Ramos (cell line): ENCODE data around the gene INPP5A.

Source experiments
- in situ Hi-C: fragments of 300-500 bp; cut with MboI; formaldehyde crosslinking; loops from one replicate; pipeline ENCODE4 v1.14.3; 2022; ENCODE audit warnings: low sequenced_read_pairs; ENCODE audit not compliant: unreplicated experiment

The INPP5A gene

DNA sequence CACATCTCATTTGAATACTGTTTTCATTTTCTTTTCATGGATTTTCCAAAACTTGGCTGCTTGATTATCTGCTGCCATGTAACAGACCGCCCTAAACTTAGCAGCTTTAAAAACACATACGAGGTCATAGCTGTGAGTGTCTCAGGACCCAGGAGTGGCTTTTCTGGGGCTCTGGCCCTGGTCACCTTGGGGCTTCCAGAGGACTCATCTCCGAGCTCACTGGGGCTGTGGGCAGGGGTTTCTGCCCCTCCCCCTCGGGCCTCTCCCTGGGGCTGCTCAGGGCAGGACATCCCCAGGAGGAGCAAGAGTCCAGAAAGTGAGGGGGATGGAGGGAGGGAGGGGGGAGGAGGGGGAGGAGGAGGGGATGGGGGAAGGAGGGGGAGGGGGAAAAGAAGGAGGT, 171.3 kb downstream of the INPP5A start:
- in situ Hi-C loops, result no loop called here

DNA sequence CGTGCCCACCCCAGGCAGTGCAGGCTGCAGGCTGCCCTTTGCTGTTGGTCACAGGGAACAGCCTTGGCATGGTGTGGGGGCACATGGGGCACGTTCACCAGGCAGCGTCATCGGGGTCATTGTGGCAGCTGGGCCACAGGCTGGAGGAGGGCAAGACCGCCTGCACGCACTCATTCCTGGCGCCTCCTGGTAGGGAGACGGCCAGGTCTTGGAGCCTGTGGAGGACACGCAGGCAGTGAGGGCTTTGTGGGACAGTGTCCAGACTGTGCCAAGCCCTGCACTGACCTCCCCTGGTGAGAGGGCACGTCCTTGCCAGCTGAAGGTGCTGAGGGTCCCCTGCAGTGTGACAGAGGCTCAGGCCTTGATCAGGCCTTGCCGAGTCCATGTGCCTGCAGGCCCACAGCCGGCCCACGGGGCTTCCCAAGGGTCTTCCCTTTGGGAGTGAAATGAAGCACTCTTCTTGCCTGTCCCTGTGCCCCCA, 171.9 kb downstream of the INPP5A start:
- in situ Hi-C loops, result no loop called here

DNA sequence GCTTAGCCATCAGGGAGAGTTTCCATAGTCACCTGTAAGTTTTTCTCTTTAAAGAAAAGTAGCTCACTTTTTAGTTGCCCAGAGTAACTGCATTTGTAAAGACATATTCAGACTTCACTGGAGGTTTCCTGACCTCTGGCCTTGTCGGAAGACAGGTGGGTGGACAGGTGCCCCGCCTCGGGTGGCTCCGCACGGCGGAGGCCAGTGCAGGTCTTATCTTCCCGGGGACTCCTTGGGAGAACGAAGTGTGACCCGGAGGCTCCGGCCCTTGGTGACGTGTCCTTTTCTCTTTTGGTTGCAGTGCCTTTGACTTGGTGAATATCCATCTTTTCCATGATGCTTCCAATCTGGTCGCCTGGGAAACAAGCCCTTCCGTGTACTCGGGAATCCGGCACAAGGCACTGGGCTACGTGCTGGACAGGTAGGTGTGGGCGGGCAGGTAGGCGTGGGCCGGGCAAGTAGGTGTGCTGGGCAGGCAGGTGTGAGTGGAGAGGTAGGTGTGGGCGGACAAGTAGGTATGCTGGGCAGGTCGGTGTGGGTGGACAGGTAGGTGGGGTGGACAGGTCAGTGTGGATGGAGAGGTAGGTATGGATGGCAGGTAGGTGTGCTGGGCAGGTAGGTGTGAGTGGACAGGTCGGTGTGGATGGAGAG, 172.6 kb downstream of the INPP5A start:
- in situ Hi-C loops, result no loop called here

DNA sequence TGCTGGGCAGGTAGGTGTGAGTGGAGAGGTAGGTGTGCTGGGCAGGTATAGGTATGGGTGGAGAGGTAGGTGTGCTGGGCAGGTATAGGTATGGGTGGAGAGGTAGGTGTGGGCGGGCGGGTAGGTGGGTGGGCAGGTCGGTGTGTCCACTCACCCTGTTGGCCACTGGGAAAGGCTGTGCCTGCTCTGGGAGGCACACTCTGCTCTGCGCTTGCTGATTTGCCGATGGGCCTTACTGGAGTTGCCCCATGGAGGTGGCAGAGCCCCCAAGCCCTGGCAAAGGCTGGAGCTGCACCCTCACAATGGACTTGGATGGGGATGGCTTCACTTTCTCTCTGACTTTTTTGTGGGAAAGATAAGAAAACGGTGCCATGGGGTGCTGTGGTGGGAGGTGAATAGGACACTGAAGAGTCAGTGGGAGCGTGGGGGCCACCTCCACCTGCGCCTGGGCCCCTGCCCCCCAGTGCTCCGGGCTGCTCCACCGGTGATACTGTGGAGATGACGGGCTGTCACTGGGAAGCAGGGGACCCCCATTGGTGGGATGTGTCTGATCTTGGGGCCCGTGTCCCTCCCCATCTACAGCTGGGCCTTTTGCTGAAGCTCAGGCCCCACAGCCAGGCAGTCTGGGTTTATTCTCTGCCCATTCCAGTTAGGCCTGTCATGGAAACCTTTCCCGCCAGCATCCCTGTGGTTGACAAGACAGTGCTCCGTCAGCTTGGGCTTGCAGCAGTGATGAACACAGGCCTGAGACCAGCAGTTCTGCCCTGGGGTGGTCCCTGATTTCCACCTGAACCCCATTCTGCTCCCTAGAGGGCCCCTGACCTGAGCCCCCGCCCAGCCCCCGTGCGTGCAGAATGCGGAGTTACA, 173.4 kb downstream of the INPP5A start:
- in situ Hi-C loops, result no loop called here

DNA sequence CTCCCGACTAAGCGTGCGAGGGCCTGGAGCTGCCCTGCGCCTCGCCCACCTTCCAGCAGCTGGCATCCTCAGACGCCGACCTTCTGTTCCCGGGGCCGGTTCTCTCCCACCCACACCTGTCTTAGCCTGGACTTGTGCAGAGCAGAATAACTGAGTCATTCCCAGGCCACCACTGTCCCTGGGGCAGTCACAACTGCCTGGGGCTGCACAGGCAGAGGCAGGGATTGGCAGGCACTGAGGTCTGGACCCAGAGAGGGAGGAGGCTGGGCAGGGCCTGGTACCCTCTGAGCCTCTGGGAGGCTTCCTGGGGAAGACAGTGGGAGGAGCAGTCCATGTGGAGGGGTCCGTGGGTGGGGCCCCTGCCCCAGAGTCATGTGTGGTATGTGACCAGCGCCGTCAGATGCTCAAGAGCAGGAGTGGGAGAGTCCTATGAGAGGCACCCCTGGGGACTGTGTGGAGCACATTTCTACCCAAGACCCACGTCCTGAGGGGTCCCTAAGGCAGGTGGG, 174.1 kb downstream of the INPP5A start:
- in situ Hi-C loops, result no loop called here

DNA sequence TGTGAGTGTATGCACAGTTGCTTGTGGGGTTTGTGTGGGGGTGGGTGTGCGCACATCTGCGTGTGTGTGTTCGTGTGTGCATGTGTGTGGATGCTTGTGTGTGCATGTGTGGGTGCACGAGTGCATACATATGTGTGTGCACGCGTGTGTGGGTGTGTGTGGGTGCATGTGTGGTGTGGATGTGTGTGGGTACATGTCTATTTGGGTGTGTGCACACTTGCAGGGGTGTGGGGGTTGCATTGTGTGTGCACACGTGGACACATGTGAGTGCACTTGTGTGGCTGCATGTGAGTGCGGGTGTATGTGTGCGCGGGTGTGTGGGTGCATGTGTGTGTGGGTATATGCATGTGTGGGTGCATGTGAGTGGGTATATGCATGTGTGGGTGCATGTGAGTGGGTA, 174.7 kb downstream of the INPP5A start:
- in situ Hi-C loops, result no loop called here

DNA sequence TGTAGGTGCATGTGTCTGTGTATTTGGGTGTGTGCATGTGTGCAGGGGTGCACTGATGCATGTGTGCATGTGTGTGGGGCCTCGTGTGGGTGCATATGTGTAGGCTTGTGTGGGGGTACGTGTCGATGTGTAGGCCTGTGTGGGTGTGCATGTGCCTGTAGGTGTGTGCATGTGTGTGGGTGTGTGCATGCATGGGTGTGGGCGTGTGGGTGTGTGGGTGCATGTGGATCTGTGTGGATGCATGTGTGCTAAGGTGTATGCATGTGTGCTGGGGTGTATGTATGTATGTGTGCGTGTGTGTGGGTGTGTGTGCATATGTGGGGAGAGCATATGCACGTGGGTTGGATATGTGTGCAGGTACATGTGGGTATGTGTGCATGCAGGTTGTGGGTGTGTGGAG, 175.2 kb downstream of the INPP5A start:
- in situ Hi-C loops, result no loop called here

DNA sequence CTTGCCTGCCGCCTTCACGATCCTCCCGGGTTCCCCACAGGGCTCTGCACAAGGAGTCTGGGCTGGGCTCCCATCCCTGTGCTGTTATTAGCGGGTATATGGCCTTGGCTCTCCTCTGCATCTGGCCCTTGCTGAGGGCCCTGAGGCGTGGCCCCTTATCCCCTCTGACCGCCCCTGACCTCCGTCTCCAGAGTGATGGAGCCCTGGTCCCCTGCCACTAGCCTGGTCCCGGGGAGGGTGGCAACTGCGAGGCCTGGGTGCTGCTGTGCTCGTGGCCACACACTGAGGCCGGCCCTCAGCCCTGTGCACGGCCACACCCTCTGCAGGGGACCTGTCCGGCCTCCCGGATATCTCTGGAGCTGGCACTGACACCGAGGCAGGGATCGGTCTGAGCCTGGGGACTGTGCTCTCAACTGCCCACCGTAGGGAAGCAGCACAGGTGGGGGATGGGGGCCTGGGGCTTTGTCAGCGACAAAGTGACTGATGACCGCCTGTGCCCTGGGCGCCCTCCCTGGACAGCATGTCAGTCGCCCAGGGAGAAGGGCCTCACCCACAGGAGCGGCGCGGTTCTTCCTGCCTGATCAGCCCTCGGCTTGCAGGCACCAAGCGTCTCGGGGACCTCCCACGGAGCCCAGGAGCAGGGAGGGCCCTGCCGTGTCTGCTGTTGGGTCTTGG, 176.0 kb downstream of the INPP5A start:
- in situ Hi-C loops, result no loop called here

DNA sequence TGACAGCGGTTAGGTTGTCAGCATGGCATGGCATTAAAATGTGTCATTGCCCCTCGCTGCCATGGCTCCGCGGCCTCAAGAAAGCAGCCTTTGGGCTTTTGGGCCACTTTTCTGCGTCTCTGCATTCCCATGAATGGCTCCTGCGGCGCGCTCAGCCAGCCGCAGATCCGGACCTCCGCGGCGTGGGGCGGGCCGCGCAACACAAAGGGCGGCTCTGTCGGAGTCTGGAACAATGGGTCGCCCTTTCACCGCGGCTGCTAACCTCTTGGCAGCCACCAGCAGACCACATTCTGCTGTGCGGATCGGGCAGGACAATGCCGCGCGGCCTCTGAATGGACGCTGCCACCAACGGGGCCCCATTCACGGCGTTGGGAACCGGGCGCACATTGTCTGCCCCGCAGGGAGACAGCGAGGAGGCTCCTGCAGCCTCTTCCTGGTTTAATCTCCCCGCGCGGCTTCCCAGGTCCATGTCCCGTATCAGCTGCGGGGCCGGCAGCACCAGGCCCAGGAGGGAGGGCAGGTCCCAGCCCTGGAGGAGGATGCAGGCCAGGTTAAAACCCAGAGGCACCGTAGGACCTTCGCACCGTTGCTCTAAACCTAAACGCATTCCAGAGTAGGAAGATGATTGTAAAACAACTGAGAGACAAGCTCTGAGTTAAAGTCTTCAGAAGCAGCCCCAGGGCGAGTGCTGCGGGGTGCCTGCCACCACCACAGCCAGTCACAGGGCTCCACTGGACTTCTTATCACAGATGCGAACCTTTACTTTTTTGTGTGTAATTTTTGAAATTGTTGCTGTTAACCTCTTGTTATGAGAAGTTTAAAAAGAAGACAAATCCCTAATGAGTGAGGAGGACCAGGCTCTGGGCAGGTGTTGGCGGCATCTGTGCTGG, 176.8 kb downstream of the INPP5A start:
- in situ Hi-C loops, result no loop called here

DNA sequence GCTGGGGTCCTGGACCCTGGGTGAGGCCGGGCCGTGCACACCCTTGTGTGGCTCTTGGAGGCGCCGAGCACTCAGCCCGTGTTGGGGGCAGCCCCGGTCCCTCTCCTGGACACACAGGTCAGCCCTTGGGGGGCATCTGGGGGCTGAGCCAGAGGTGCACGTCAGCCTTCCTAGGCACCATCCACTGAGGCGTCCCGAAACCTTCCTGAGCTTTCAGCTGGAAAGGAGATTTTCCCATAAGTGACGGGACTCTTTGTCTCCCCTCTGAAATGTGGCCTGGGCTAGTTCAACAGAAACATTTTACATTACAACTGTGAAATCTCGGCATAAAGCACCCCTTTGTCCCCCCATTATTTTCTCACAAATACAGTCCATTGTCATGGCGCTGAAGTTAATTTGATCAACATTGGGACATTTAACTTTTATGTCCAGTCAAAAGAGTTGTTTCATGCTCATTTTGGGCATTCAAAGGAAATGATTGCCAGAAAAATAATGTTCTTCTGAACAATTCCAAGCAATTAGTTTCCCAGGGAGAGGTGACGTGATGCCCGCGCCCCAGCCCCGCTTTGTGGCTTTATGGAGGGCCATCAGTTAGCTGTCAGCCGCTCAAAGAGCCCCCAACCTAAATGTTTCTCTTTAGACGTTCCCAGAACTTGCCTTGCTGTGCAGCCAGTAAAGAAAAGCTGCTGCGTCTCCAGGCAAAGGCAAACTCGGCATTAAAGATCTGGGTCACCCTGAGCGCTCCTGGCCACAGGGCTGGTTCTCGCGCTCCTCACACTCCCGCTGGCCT, 177.6 kb downstream of the INPP5A start:
- in situ Hi-C loops, result no loop called here

DNA sequence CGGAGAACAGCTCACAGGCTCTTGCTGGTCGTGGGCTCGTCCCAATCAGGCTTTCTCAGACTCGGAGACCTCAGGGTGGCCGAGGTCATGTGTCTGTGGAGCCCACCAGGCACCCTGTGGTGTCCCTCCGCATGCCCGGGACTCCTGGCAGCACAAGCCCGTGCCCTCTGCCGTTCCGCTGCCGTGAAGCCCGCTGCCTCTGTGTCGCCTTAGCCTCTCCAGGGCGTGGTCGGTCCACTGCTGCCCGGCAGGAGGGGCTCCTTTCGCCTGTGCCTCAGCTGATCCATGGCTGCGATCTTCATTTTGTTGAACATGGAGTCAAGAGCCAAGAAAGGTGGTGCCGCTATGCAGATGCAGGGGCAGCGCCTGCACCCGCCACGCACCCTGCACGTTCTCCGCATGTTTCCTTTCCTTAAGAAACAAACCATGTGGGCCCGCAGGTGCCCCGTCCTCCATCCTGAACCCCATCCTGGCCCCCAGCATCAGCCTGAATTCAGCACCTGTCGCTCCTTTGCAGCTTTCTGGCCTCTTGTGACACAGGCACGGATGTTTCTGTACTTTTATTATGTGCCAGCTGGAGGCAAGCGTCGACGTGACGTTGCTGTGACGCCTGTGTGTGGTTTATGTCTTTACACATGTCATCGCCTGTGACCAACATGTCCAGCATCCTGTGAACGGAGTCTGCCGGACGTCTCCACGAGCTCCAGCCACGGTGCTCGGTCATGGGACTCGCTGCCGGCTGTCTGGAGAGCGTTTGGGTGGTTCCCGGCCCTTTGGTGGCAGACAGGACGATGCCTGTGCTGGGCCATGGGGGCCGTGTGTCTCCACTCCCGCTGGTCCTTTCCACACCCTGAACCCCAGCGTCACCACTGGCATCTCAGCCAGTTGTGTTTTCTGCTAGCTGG, 178.4 kb downstream of the INPP5A start:
- in situ Hi-C loops, result no loop called here

DNA sequence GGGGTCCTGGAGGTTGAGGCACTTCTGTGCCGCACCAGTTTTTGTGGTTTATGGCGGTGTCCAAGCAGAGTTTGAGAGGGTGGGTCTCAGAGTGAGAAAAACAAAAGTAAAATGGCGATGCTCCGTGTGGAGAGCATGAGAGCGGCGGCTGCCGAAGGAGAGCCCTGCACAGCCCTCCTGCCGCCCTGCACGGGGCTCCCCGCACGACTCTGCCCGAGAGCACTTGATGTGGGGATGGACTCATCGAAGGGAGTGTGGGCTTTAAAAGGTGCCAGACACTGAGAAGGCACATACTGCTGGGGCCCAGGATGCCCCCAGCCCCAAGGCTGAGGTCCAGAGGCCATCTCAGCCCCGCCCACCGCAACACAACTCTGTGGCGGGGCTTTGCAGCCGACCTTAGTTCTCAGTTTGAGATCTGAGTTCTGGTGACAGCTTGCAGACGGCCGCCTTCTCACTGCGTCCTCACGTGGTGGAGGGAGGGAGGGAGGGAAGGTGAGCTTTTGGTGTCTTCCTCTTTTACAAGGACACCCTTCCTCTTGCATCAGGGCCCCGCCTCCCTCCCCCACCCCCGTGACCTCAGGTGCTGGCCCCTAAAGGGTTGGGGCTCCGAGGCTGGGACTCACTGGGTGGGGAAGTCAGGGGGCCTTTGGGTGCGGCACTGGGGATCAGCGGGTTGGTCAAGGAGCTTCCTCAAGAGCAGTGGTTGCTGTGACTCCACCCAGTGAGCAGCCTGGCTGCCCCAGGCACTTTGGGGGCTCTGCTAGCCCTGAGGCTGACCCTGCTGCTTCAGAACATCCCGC, 179.3 kb downstream of the INPP5A start:
- in situ Hi-C loops, result no loop called here

DNA sequence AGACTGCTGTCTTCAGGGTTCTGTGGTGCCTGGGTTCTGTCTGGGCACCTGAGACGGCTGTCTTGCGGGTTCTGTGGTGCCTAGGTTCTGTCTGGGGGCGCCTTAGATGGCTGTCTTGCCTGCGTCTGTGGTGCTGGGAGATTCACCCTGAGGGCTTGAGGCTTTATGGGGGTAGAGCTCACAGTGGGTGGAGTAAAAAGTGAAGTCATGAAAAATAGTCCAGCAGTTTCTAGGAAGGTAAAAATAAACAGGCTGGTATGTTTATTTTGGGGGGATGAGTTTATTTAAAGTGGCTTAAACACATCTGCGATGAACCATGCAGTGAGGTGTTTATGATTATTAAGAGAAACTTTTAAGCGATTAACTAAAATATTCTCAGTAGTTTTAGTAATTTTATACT, 184.1 kb downstream of the INPP5A start:
- in situ Hi-C loops, result no loop called here

DNA sequence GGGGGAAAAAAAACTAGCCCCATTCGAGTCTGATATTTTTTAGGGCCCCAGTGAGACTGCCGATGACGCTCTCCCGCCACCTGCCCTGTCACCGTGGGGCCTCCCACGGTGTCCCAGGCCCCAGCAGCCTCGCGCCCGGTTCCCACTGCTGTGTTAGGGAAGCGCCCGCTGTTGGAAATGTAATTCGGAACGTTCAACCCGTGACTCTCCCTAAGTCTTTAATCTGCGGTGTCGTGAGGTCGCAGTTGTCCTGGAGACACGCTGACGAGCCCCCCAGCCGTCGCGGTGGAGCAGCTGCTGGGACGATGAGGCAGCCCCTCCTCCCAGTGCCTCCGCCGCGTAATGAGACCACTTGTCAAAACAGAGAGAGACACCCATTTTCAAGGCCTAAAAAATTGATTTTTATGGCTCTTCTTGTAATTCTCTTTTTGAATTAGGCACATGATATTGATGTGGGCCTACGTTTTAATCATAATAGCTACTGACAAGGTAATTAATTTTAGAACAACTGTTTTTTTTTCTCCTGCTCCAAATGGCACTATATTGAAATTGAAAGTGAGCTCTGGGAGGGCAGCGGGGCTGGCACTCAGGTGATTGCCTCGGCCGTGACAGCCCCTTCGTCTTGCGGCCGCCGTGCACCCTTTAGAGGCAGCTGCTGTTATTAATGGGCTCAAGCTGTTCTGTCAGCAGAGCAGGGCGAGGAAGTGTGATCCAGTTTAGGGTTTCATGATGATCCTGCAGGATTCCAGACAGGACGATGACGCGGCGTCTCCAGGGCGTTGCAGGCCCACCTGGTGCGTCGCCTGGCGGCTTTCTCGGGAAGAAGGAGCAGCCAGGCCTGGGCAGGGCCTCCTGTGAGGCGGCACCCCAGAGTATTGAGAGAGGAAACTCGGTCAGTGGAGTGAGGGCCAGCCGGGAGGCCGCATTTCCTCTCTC, 185.1 kb downstream of the INPP5A start:
- in situ Hi-C loops, result no loop called here

DNA sequence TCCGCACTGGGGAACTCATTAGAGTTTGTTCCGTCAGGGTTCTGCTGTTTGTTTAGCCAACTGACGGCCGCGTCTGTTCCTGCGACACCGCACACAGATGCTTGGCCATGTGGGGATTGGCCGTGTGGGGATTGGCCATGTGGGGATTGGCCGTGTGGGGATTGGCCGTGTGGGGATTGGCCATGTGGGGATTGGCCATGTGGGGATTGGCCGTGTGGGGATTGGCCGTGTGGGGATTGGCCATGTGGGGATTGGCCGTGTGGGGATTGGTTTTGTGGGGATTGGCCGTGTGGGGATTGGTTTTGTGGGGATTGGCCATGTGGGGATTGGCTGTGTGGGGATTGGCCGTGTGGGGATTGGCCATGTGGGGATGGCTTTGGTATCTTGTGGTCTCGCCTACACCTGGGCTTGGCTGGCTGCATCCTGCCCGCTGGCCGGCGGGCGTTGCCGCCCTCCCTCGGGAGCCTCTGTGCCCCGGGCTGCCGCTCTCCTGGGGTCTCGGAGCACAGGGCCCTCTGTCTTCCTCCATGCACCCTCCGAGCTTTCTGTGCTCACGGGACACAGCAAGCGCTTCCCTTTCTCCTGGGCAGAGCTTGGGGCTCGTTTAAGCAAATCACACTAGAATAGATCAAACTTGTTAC, 185.9 kb downstream of the INPP5A start:
- in situ Hi-C loops, result no loop called here

DNA sequence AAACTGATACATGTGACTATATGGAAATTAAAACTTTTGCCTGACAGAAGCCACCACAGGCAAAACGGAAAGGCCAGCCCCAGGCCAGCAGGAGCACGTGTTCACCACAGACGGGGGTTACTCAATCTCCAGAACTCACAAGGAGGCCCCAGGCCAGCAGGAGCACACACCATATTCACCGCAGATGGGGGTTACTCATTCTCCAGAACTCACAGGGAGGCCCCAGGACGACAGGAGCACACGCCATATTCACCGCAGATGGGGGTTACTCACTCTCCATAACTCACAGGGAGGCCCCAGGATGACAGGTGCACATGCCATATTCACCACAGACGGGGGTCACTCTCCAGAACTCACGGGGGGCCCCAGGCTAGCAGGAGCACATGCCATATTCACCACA, 186.9 kb downstream of the INPP5A start:
- in situ Hi-C loops, result no loop called here
